Activated naive CD4-positive, alpha-beta T cell treated with anti-CD3 and anti-CD28 coated beads, Interleukin-2, amount 50 U/mL, for 16 hours (primary cell): ENCODE measurements around the gene MTA2.

Experiments used
- DNase-seq: peaks from one replicate; pipeline ENCODE4 v3.0.0-alpha.2; 2020

MTA2 gene

GRCh38 chr11:62545437-62546243 lies 56.0 kb downstream of the MTA2 start:
- DNase-seq = peak; percentile 44

- DNase-seq = no peak
Observed at GRCh38 chr11:62544581-62545436, 56.9 kb downstream of the MTA2 start.

- DNase-seq = no peak
Observed at GRCh38 chr11:62543680-62544444, 57.8 kb downstream of the MTA2 start.
